ENCODE data around the gene EXOC3L4. TPM values are rescaled to one million over a fixed set of nuclear protein-coding genes. Genes with fewer than 3 reads are reported as not detected.

The EXOC3L4 gene
- total and polyA plus RNA-seq, 5 donors from 2014 or later: not detected

DNA sequence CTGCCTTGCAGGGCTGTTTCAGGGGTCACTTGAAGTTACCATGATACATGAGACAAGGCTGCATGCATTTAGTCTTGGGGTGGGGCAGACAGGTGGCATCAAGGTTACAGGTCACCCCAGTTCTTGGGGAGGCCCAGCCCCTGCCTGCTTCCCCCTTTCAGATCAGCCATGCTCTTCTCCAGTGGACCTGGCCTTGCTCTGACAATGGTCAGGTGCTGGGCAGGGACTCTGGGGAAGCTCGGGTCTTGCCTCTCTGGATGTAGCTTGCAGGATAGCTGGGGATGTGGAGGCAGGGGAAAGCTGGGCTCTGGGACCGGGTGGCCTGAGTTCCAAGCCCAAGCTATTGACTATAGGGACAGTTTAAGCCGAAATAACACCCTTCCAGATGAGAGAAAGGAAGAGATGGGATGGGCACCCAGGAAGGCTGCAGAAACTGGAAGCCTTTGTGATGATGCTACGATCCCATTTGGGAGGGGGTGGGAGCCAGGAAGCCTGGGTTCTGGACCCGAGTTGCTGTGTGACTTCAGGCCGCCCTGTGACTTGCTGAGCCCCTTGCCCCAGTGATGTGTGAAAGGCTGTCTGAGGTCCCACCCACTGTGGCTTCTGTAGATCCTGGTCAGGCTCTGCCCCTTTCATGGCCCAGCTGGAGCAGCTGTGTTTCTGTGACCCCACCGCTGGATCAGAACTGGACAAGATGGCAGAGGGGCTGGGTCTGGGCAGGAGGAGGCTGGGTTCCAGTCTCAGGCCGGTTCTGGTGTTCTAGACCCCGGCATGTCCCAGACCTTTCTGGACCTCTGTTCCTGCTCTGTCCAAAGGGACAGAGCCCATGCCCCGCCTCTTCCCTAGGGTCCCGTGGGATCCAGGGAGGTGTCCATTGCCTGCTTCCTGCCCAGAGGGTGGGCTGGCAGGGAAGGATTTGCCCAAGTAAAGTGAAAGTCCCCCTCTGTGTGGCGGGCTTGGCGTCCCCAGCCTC is 30.9 kb downstream of the EXOC3L4 start:
- H3K27ac ChIP-seq (ENCODE audit: insufficient read depth, low read length, poor library complexity, severe bottlenecking): no peak overlapping the region
- no peak overlapping the region for H3K4me3 Mint-ChIP-seq
- no peak for ATAC-seq (ENCODE audit: low read depth in 2 of 2)

DNA sequence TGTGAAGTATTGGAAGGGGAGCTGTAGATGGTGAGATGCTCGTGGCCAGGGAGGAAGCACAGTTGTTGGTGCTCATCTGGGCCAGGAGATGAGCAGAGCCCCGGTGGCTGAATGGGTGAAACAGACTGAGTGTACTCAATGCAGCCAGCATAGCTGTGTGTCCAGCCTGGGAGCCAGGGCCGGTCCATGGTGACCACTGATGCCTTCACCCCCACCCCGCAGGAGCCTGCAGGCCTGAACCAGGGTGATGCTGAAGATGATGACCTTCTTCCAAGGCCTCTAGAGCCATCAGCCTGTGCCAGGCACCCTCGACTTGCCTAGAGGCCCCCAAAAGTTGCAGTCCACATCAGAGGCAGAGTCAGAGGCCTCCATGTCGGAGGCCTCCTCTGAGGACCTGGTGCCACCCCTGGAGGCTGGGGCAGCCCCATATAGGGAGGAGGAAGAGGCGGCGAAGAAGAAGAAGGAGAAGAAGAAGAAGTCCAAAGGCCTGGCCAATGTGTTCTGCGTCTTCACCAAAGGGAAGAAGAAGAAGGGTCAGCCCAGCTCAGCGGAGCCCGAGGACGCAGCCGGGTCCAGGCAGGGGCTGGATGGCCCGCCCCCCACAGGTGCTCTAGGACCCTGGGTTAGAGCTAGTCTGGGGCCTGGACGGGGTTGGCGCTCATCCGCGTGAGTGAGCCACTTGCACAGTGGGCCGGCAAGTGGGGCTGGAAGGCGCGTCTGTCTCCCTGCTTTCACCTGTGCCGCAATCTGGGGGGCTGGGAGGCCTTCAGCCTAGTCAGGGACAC is 31.8 kb downstream of the EXOC3L4 start:
- Histone ChIP-seq H3K4me3 (ENCODE audit: low read depth, low read length) (no peak overlapping the region), H3K36me3 (ENCODE audit: control insufficient read depth, insufficient read depth, low read length) (no peaks in the 10 kb centered on the region), H3K9me3 (ENCODE audit: control insufficient read depth in 2 of 2, low read length in 2 of 2) (no peaks in the 10 kb centered on the region), H3K4me1 (ENCODE audit: control insufficient read depth, insufficient read depth, low read length, poor library complexity, severe bottlenecking) (peaks cover 2% of the 10 kb centered on the region), H3K27ac (ENCODE audit: insufficient read depth, low read length, poor library complexity, severe bottlenecking) (no peak overlapping the region), H3K27me3 (ENCODE audit: control insufficient read depth, insufficient read depth, low read length) (no peaks in the 10 kb centered on the region)
- Mint-ChIP-seq H3K4me3 (no peak overlapping the region), H3K9me3 (peaks cover 0 to 1% (median 0%) of the 10 kb centered on the region in 7 donors), H3K4me1 (peaks cover 0 to 5% (median 0%) of the 10 kb centered on the region in 4 donors), H3K36me3 (no peaks in the 10 kb centered on the region), H3K27me3 (peaks cover 16% of the 10 kb centered on the region), H3K27ac (no peak overlapping the region)
- DNase-seq (no peak), ATAC-seq (ENCODE audit: low read depth in 2 of 2) (no peak)

More for the DNA sequence above, 30.9 kb downstream of the EXOC3L4 start:
- Mint-ChIP-seq H3K9me3 (no peaks in the 10 kb centered on the region), H3K36me3 (no peaks in the 10 kb centered on the region), H3K27ac (no peak overlapping the region), H3K4me1 (peaks cover 0 to 5% (median 0%) of the 10 kb centered on the region in 4 donors), H3K27me3 (peaks cover 24% of the 10 kb centered on the region)
- no peaks in the 10 kb centered on the region for H3K36me3 ChIP-seq (ENCODE audit: control insufficient read depth, insufficient read depth, low read length)
- no peaks in the 10 kb centered on the region for H3K9me3 ChIP-seq (ENCODE audit: control insufficient read depth in 2 of 2, low read length in 2 of 2)
- peaks cover 2% of the 10 kb centered on the region for H3K4me1 ChIP-seq (ENCODE audit: control insufficient read depth, insufficient read depth, low read length, poor library complexity, severe bottlenecking)
- H3K4me3 ChIP-seq (ENCODE audit: low read depth, low read length): no peak overlapping the region
- H3K27me3 ChIP-seq (ENCODE audit: control insufficient read depth, insufficient read depth, low read length): no peaks in the 10 kb centered on the region
- DNase-seq: no peak

DNA sequence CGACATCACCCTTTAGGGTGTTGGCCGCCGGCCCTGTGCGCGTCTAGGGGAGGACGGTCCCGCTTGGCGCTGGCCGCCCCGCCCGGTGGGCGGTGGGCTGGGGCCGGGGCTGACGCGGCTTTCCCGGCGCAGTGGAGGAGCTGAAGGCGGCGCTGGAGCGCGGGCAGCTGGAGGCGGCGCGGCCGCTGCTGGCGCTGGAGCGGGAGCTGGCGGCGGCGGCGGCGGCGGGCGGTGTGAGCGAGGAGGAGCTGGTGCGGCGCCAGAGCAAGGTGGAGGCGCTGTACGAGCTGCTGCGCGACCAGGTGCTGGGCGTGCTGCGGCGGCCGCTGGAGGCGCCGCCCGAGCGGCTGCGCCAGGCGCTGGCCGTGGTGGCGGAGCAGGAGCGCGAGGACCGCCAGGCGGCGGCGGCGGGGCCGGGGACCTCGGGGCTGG is 32.4 kb downstream of the EXOC3L4 start:
- Histone ChIP-seq H3K4me1 (ENCODE audit: control insufficient read depth, insufficient read depth, low read length, poor library complexity, severe bottlenecking) (peaks cover 2% of the 10 kb centered on the region), H3K27me3 (ENCODE audit: control insufficient read depth, insufficient read depth, low read length) (no peaks in the 10 kb centered on the region), H3K9me3 (ENCODE audit: control insufficient read depth in 2 of 2, low read length in 2 of 2) (no peaks in the 10 kb centered on the region), H3K27ac (ENCODE audit: insufficient read depth, low read length, poor library complexity, severe bottlenecking) (no peak overlapping the region), H3K36me3 (ENCODE audit: control insufficient read depth, insufficient read depth, low read length) (no peaks in the 10 kb centered on the region), H3K4me3 (ENCODE audit: low read depth, low read length) (no peak overlapping the region)
- Mint-ChIP-seq H3K36me3 (no peaks in the 10 kb centered on the region), H3K4me1 (peaks cover 0 to 5% (median 0%) of the 10 kb centered on the region in 4 donors), H3K27ac (no peak overlapping the region), H3K4me3 (no peak overlapping the region), H3K27me3 (peaks cover 12% of the 10 kb centered on the region), H3K9me3 (peaks cover 0 to 2% (median 0%) of the 10 kb centered on the region in 7 donors)
- no peak for DNase-seq
- ATAC-seq (ENCODE audit: low read depth in 2 of 2): no peak

DNA sequence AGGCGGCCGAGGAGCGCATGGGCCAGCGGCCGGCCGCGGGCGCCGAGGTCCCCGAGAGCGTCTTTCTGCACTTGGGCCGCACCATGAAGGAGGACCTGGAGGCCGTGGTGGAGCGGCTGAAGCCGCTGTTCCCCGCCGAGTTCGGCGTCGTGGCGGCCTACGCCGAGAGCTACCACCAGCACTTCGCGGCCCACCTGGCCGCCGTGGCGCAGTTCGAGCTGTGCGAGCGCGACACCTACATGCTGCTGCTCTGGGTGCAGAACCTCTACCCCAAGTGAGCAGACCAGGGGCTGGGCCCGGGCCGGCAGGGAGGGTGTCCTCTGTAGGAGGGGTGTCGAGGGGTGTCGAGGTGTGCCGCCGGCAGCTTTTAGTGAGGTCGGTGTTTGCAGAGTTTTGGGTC is 32.8 kb downstream of the EXOC3L4 start:
- no peak overlapping the region for H3K27ac ChIP-seq (ENCODE audit: insufficient read depth, low read length, poor library complexity, severe bottlenecking)
- no peak overlapping the region for H3K4me3 ChIP-seq (ENCODE audit: low read depth, low read length)
- H3K36me3 ChIP-seq (ENCODE audit: control insufficient read depth, insufficient read depth, low read length): no peaks in the 10 kb centered on the region
- H3K27me3 ChIP-seq (ENCODE audit: control insufficient read depth, insufficient read depth, low read length): no peaks in the 10 kb centered on the region
- Mint-ChIP-seq H3K9me3 (peaks cover 0 to 2% (median 0%) of the 10 kb centered on the region in 7 donors), H3K36me3 (no peaks in the 10 kb centered on the region), H3K27ac (no peak overlapping the region), H3K4me1 (peaks cover 0 to 5% (median 0%) of the 10 kb centered on the region in 4 donors), H3K27me3 (peaks cover 7% of the 10 kb centered on the region), H3K4me3 (no peak overlapping the region)
- DNase-seq: no peak
- peaks cover 2% of the 10 kb centered on the region for H3K4me1 ChIP-seq (ENCODE audit: control insufficient read depth, insufficient read depth, low read length, poor library complexity, severe bottlenecking)
- ATAC-seq (ENCODE audit: low read depth in 2 of 2): no peak
- H3K9me3 ChIP-seq (ENCODE audit: control insufficient read depth in 2 of 2, low read length in 2 of 2): no peaks in the 10 kb centered on the region

- no peaks in the 10 kb centered on the region for H3K36me3 ChIP-seq (ENCODE audit: control insufficient read depth, insufficient read depth, low read length)
- H3K27ac ChIP-seq (ENCODE audit: insufficient read depth, low read length, poor library complexity, severe bottlenecking): no peak overlapping the region
- peaks cover 0 to 5% (median 0%) of the 10 kb centered on the region in 4 donors for H3K4me1 Mint-ChIP-seq
- peaks cover 0 to 2% (median 0%) of the 10 kb centered on the region in 7 donors for H3K9me3 Mint-ChIP-seq
- no peak overlapping the region for H3K4me3 ChIP-seq (ENCODE audit: low read depth, low read length)
- no peak overlapping the region for H3K4me3 Mint-ChIP-seq
- H3K36me3 Mint-ChIP-seq: no peaks in the 10 kb centered on the region
- no peaks in the 10 kb centered on the region for H3K27me3 ChIP-seq (ENCODE audit: control insufficient read depth, insufficient read depth, low read length)
- peaks cover 2% of the 10 kb centered on the region for H3K4me1 ChIP-seq (ENCODE audit: control insufficient read depth, insufficient read depth, low read length, poor library complexity, severe bottlenecking)
- H3K27ac Mint-ChIP-seq: no peak overlapping the region
- peaks cover 7% of the 10 kb centered on the region for H3K27me3 Mint-ChIP-seq
- ATAC-seq (ENCODE audit: low read depth in 2 of 2) (no peak), DNase-seq (no peak)
- no peaks in the 10 kb centered on the region for H3K9me3 ChIP-seq (ENCODE audit: control insufficient read depth in 2 of 2, low read length in 2 of 2)
Observed at GRCh38 chr14:103127861-103128598, 33.5 kb downstream of the EXOC3L4 start.

DNA sequence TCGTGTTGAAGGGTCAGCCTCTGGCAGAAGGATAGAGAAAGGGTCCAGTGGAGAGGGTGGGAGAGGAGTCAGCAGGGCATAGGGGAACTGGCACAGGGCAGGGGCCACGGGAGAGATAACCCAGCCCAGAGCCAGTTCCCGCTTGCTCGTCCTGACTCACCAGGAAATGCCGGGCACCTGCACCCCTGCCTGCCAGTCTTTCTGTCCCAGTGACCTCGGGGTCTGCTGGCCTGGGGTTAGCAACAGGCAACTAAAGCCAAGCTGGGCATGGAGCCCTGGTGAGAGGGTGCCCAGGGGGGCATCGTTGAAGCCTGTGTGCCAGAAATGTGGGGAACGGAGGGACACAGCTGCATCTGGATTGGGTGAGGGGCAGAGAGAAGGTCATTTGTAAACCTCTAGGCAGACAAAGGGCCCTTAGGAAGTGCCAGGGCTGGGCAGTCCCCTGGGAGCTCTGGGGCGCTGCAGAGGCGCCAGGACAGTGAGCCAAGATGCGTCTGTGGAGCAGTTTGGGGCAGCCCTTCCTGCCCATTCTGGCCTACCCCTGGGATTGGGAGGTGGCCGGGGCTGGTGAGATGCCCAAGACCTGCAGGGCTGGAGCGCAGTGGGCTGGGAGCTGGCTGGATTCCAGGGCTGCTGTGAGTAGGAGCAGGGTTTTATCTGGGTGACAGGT is 34.2 kb downstream of the EXOC3L4 start:
- H3K9me3 ChIP-seq (ENCODE audit: control insufficient read depth in 2 of 2, low read length in 2 of 2): no peaks in the 10 kb centered on the region
- H3K9me3 Mint-ChIP-seq: peaks cover 0 to 2% (median 0%) of the 10 kb centered on the region in 7 donors
- DNase-seq: no peak
- no peak overlapping the region for H3K27ac ChIP-seq (ENCODE audit: insufficient read depth, low read length, poor library complexity, severe bottlenecking)
- no peak overlapping the region for H3K4me3 Mint-ChIP-seq
- no peak for ATAC-seq (ENCODE audit: low read depth in 2 of 2)
- H3K4me3 ChIP-seq (ENCODE audit: low read depth, low read length): no peak overlapping the region
- no peaks in the 10 kb centered on the region for H3K36me3 ChIP-seq (ENCODE audit: control insufficient read depth, insufficient read depth, low read length)
- no peaks in the 10 kb centered on the region for H3K36me3 Mint-ChIP-seq
- H3K27ac Mint-ChIP-seq: no peak overlapping the region
- peaks cover 1% of the 10 kb centered on the region for H3K4me1 ChIP-seq (ENCODE audit: control insufficient read depth, insufficient read depth, low read length, poor library complexity, severe bottlenecking)
- no peaks in the 10 kb centered on the region for H3K27me3 ChIP-seq (ENCODE audit: control insufficient read depth, insufficient read depth, low read length)
- H3K4me1 Mint-ChIP-seq: peaks cover 0 to 5% (median 0%) of the 10 kb centered on the region in 4 donors
- H3K27me3 Mint-ChIP-seq: peaks cover 7% of the 10 kb centered on the region

Data from CD4-positive, CD25-positive, alpha-beta regulatory T cell (primary cell).